GM03348 (cell line): Measurements from ENCODE around the gene ETNK2.
"Not testable (repeated sequence)": the region's sequence is repeated elsewhere in the genome, so short reads cannot be mapped to it uniquely, and the experiment has no call there.

Experiments
- DNase-seq: peaks from one replicate; pipeline ENCODE4 v3.0.0; 2012; ENCODE audit warnings: low spot score

ETNK2 gene

GRCh38 chr1:204126386-204126785 lies 25.5 kb downstream of the ETNK2 start:
- DNase-seq, result no peak

- no peak for DNase-seq
Measured at GRCh38 chr1:204125759-204126351, 26.0 kb downstream of the ETNK2 start.

GRCh38 chr1:204124639-204125038 lies 27.2 kb downstream of the ETNK2 start:
- DNase-seq, result no peak

GRCh38 chr1:204123376-204123775 lies 28.5 kb downstream of the ETNK2 start:
- peak; percentile 46 for DNase-seq

GRCh38 chr1:204121840-204122555 lies 29.8 kb downstream of the ETNK2 start:
- DNase-seq, result no peak

GRCh38 chr1:204116539-204116938 lies 35.3 kb downstream of the ETNK2 start:
- DNase-seq, result no peak

- no peak for DNase-seq
Measured at GRCh38 chr1:204115116-204115515, 36.7 kb downstream of the ETNK2 start.

GRCh38 chr1:204114606-204115005 lies 37.2 kb downstream of the ETNK2 start:
- no peak for DNase-seq

- DNase-seq, result no peak
Measured at GRCh38 chr1:204113896-204114295, 37.9 kb downstream of the ETNK2 start.

GRCh38 chr1:204112876-204113730 lies 38.7 kb downstream of the ETNK2 start:
- DNase-seq, result no peak

GRCh38 chr1:204110894-204111633 lies 40.8 kb downstream of the ETNK2 start:
- no peak for DNase-seq

GRCh38 chr1:204108312-204109141 lies 43.3 kb downstream of the ETNK2 start:
- DNase-seq, result no peak

GRCh38 chr1:204107892-204108291 lies 44.0 kb downstream of the ETNK2 start:
- no peak for DNase-seq

- no peak for DNase-seq
Measured at GRCh38 chr1:204106825-204107224, 45.0 kb downstream of the ETNK2 start.

- no peak for DNase-seq
Measured at GRCh38 chr1:204105131-204105515, 46.7 kb downstream of the ETNK2 start.

- no peak for DNase-seq
Measured at GRCh38 chr1:204104331-204105130, 47.3 kb downstream of the ETNK2 start.

GRCh38 chr1:204103431-204103741 lies 48.5 kb downstream of the ETNK2 start:
- DNase-seq, result no peak

- DNase-seq, result no peak
Measured at GRCh38 chr1:204102739-204103430, 49.0 kb downstream of the ETNK2 start.

- DNase-seq, result no peak
Measured at GRCh38 chr1:204102029-204102611, 49.7 kb downstream of the ETNK2 start.

- not testable (repeated sequence) for DNase-seq
Measured at GRCh38 chr1:204099754-204100153, 52.1 kb downstream of the ETNK2 start.
